ENCODE results near the gene MYLK. TPM values are rescaled to one million over a fixed set of nuclear protein-coding genes. Genes with fewer than 3 reads are reported as not detected.

Gene MYLK
- total RNA-seq, 1 donor from 2014 or later, result 50.5 TPM

DNA sequence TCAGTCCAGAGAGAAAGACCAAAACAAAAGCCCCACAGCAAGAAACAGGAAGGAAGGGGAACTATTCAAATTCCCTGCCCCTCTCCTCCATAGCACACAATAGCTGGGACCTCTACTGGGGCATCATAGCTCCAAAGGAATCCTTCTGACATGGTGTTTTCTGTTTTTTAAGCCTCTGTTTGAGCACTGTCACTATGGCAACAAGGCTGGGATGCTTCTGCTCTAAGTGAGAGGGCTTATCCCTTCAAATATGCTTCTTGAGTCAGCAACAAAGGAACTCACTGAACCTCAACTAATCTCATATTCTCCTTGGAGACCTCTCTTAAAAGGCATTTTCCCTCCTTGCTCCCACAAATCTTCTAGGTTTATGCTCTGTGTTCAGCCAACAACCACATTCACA lies 40.5 kb downstream of the MYLK start:
- Histone ChIP-seq H3K79me2 (ENCODE audit: insufficient read depth, low read length) (peaks cover 47% of the 10 kb centered on the region), H3K4me2 (ENCODE audit: low read length) (peak overlapping the region; percentile 30), H3K9ac (ENCODE audit: low read length) (peak overlapping the region; percentile 57), H3K4me1 (ENCODE audit: insufficient read depth, low read length) (peaks cover 13% of the 10 kb centered on the region), H3K4me3 (ENCODE audit: insufficient read depth, low read depth, low read length) (no peak overlapping the region), H4K20me1 (ENCODE audit: insufficient read depth, low read length) (no peaks in the 10 kb centered on the region), H3K27me3 (ENCODE audit: insufficient read depth, low read length) (no peaks in the 10 kb centered on the region), H3K36me3 (ENCODE audit: insufficient read depth, low read length) (no peaks in the 10 kb centered on the region), H3K27ac (ENCODE audit: low read depth, low read length) (peak overlapping the region; percentile 70), H2AFZ (ENCODE audit: low read depth, low read length) (no peak overlapping the region), H3K9me3 (ENCODE audit: insufficient read depth, low read depth, low read length) (peaks cover 5% of the 10 kb centered on the region)
- H3K9me3 Mint-ChIP-seq (ENCODE audit: unreplicated experiment), result peaks cover 16% of the 10 kb centered on the region
- DNase-seq (ENCODE audit: low read depth) (peak; percentile 83), FAIRE-seq (peak; percentile 68)
- H3K27me3 Mint-ChIP-seq (ENCODE audit: low read depth, unreplicated experiment), result no peaks in the 10 kb centered on the region
- H3K4me3 Mint-ChIP-seq (ENCODE audit: unreplicated experiment), result peak overlapping the region; percentile 11
- peaks cover 5% of the 10 kb centered on the region for H3K36me3 Mint-ChIP-seq (ENCODE audit: low read depth, unreplicated experiment)
- H3K27ac Mint-ChIP-seq (ENCODE audit: unreplicated experiment), result peak overlapping the region; percentile 82
- TF ChIP-seq, protein P1, sequence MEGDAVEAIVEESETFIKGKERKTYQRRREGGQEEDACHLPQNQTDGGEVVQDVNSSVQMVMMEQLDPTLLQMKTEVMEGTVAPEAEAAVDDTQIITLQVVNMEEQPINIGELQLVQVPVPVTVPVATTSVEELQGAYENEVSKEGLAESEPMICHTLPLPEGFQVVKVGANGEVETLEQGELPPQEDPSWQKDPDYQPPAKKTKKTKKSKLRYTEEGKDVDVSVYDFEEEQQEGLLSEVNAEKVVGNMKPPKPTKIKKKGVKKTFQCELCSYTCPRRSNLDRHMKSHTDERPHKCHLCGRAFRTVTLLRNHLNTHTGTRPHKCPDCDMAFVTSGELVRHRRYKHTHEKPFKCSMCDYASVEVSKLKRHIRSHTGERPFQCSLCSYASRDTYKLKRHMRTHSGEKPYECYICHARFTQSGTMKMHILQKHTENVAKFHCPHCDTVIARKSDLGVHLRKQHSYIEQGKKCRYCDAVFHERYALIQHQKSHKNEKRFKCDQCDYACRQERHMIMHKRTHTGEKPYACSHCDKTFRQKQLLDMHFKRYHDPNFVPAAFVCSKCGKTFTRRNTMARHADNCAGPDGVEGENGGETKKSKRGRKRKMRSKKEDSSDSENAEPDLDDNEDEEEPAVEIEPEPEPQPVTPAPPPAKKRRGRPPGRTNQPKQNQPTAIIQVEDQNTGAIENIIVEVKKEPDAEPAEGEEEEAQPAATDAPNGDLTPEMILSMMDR (IDR thresholded peaks at IDR 0.05; ENCODE audit: insufficient read depth, low read depth, low read length), result no peak
- TF ChIP-seq EZH2 (IDR thresholded peaks at IDR 0.05; ENCODE audit: insufficient read depth, low read length), result no peak
- H3K4me1 Mint-ChIP-seq (ENCODE audit: low read depth, unreplicated experiment), result peaks cover 24% of the 10 kb centered on the region

DNA sequence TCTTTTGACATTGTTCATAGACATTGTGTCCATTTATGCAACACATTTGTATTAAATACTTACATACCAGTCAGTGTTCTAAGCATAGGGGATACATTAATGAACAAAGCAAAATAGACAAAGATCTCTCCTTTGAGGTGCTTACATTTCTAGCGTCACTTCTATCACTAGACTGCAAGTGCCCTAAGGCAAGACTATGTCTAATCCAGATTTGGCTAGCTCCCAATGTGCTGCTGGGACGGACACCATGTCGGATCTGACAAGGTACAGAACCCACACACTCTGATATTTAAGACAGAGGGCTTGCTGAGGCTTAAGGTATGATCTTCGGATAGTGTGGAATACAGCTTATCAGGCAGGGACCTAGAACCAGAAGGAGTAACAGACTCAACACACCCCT lies 41.4 kb downstream of the MYLK start:
- TF ChIP-seq, protein P1 (IDR thresholded peaks at IDR 0.05; ENCODE audit: insufficient read depth, low read depth, low read length), result no peak
- no peak for TF ChIP-seq EZH2 (IDR thresholded peaks at IDR 0.05; ENCODE audit: insufficient read depth, low read length)
- DNase-seq (ENCODE audit: low read depth), result no peak
- FAIRE-seq, result no peak
- no peak overlapping the region for H2AFZ ChIP-seq (ENCODE audit: low read depth, low read length)
- H3K27me3 Mint-ChIP-seq (ENCODE audit: low read depth, unreplicated experiment), result no peaks in the 10 kb centered on the region
- H3K27me3 ChIP-seq (ENCODE audit: insufficient read depth, low read length), result no peaks in the 10 kb centered on the region
- H4K20me1 ChIP-seq (ENCODE audit: insufficient read depth, low read length), result no peaks in the 10 kb centered on the region
- H3K4me1 ChIP-seq (ENCODE audit: insufficient read depth, low read length), result peaks cover 13% of the 10 kb centered on the region
- no peak overlapping the region for H3K4me3 ChIP-seq (ENCODE audit: insufficient read depth, low read depth, low read length)
- H3K27ac ChIP-seq (ENCODE audit: low read depth, low read length), result peak overlapping the region; percentile 70
- H3K4me2 ChIP-seq (ENCODE audit: low read length), result no peak overlapping the region
- H3K36me3 Mint-ChIP-seq (ENCODE audit: low read depth, unreplicated experiment), result peaks cover 5% of the 10 kb centered on the region
- H3K9ac ChIP-seq (ENCODE audit: low read length), result no peak overlapping the region
- peaks cover 5% of the 10 kb centered on the region for H3K9me3 ChIP-seq (ENCODE audit: insufficient read depth, low read depth, low read length)
- peaks cover 14% of the 10 kb centered on the region for H3K9me3 Mint-ChIP-seq (ENCODE audit: unreplicated experiment)
- peaks cover 56% of the 10 kb centered on the region for H3K79me2 ChIP-seq (ENCODE audit: insufficient read depth, low read length)
- H3K36me3 ChIP-seq (ENCODE audit: insufficient read depth, low read length), result no peaks in the 10 kb centered on the region
- peak overlapping the region; percentile 29 for H3K27ac Mint-ChIP-seq (ENCODE audit: unreplicated experiment)
- no peak overlapping the region for H3K4me3 Mint-ChIP-seq (ENCODE audit: unreplicated experiment)
- H3K4me1 Mint-ChIP-seq (ENCODE audit: low read depth, unreplicated experiment), result peaks cover 29% of the 10 kb centered on the region

DNA sequence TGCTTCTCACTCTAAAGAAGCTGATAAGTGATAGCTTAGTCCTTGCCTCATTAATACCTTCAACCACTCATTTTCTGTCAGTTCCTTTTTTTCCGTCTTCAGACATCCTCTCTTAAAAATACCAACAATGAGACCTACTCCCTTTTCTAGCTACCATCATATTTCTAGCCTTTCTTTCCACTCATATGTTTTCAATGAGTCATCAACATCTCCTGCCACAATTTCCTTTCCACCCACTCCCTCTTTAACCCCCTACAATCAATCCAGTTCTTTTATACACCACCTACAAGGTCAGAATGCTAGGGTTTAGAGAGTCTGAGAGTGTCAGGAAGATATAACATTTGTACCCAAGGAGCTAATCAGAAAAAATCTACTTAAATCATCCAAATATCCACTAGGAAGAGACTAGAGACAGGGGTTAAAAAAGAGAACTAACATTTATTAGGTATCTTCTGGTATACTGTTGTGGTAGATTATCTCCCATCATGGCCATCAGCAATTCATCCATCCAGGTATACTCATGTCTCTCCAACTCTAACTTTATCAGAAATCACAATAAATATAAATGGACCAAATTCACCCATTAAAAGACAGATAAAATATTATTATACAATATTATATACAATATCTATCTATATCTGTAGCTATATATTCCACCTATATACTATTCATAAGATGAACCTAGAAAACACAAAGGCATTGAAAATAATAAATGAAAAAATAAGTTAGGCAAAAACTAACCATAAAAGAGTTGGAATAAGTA lies 42.5 kb downstream of the MYLK start:
- H3K79me2 ChIP-seq (ENCODE audit: insufficient read depth, low read length), result peaks cover 62% of the 10 kb centered on the region
- no peaks in the 10 kb centered on the region for H3K27me3 Mint-ChIP-seq (ENCODE audit: low read depth, unreplicated experiment)
- H3K9ac ChIP-seq (ENCODE audit: low read length), result no peak overlapping the region
- peaks cover 5% of the 10 kb centered on the region for H3K36me3 Mint-ChIP-seq (ENCODE audit: low read depth, unreplicated experiment)
- no peaks in the 10 kb centered on the region for H4K20me1 ChIP-seq (ENCODE audit: insufficient read depth, low read length)
- peak overlapping the region; percentile 22 for H3K27ac Mint-ChIP-seq (ENCODE audit: unreplicated experiment)
- H3K4me1 Mint-ChIP-seq (ENCODE audit: low read depth, unreplicated experiment), result peaks cover 31% of the 10 kb centered on the region
- H3K4me3 ChIP-seq (ENCODE audit: insufficient read depth, low read depth, low read length), result no peak overlapping the region
- no peaks in the 10 kb centered on the region for H3K36me3 ChIP-seq (ENCODE audit: insufficient read depth, low read length)
- H3K27ac ChIP-seq (ENCODE audit: low read depth, low read length), result peak overlapping the region; percentile 50
- H3K4me2 ChIP-seq (ENCODE audit: low read length), result peak overlapping the region; percentile 44
- H2AFZ ChIP-seq (ENCODE audit: low read depth, low read length), result no peak overlapping the region
- DNase-seq (ENCODE audit: low read depth) (peak; percentile 83), FAIRE-seq (peak; percentile 91)
- TF ChIP-seq, protein P1 (IDR thresholded peaks at IDR 0.05; ENCODE audit: insufficient read depth, low read depth, low read length), result no peak
- TF ChIP-seq EZH2 (IDR thresholded peaks at IDR 0.05; ENCODE audit: insufficient read depth, low read length), result no peak
- H3K27me3 ChIP-seq (ENCODE audit: insufficient read depth, low read length), result no peaks in the 10 kb centered on the region
- peaks cover 13% of the 10 kb centered on the region for H3K4me1 ChIP-seq (ENCODE audit: insufficient read depth, low read length)
- H3K4me3 Mint-ChIP-seq (ENCODE audit: unreplicated experiment), result no peak overlapping the region
- peaks cover 11% of the 10 kb centered on the region for H3K9me3 Mint-ChIP-seq (ENCODE audit: unreplicated experiment)
- H3K9me3 ChIP-seq (ENCODE audit: insufficient read depth, low read depth, low read length), result peaks cover 5% of the 10 kb centered on the region

Data from astrocyte (in vitro differentiated cells and primary cell).